HUES6 (cell line): ENCODE measurements around the gene RASGRF2.

Experiments
- H3K27ac ChIP-seq: 2 replicates; pipeline ENCODE4 v1.7.0; 2013; ENCODE audit warnings: low read depth, mild to moderate bottlenecking, low read length, inconsistent platforms
- H3K27me3 ChIP-seq: 2 replicates; pipeline ENCODE4 v1.6.1; 2013; ENCODE audit warnings: low read length; ENCODE audit not compliant: control insufficient read depth, insufficient read depth
- H3K36me3 ChIP-seq: 2 replicates; pipeline ENCODE4 v1.6.1; 2013; ENCODE audit warnings: low read length; ENCODE audit not compliant: control insufficient read depth, insufficient read depth
- H3K4me1 ChIP-seq: 2 replicates; pipeline ENCODE4 v1.6.1; 2013; ENCODE audit warnings: low read length; ENCODE audit not compliant: control insufficient read depth, insufficient read depth
- H3K4me3 ChIP-seq: 2 replicates; pipeline ENCODE4 v1.5.1; 2013; ENCODE audit warnings: low read depth, low read length
- H3K9ac ChIP-seq: one replicate; pipeline ENCODE4 v1.6.1; 2013; ENCODE audit warnings: mild to moderate bottlenecking, low read length
- H3K9me3 ChIP-seq: 2 replicates; pipeline ENCODE4 v1.6.1; 2013; ENCODE audit warnings: low read depth, low read length; ENCODE audit not compliant: control insufficient read depth, insufficient read depth

The RASGRF2 gene

GRCh38 chr5:81171769-81172168 lies 211.6 kb downstream of the RASGRF2 start:
- H3K4me1 ChIP-seq: no peaks in the 10 kb centered on the region; the same call in 1 of the 2 replicates
- no peaks in the 10 kb centered on the region for H3K9me3 ChIP-seq
- no peak overlapping the region for H3K9ac ChIP-seq
- no peaks in the 10 kb centered on the region for H3K36me3 ChIP-seq
- H3K4me3 ChIP-seq: no peak overlapping the region
- no peak overlapping the region for H3K27ac ChIP-seq
- no peaks in the 10 kb centered on the region for H3K27me3 ChIP-seq

DNA sequence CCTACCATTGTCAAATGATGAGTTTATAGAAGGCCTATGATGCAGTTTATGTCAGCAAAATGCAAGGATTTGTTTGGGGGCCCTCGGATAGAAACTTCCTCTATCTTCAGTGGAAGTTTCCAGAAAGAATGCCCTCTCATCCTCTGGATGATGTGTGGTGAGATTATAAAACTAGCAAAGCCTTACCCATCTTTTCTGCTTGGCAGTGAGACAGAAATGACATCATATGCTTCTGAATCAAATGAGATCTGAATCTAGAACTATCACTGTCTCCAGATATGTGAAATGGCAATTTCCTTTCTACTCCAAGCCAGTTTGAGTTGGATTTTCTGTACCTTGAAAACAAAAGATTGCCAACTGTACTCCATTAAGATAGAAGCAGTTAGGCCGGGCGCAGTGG lies 212.5 kb downstream of the RASGRF2 start:
- Histone ChIP-seq H3K9me3 (no peaks in the 10 kb centered on the region), H3K27me3 (no peaks in the 10 kb centered on the region), H3K9ac (no peak overlapping the region), H3K27ac (no peak overlapping the region), H3K36me3 (no peaks in the 10 kb centered on the region), H3K4me3 (no peak overlapping the region), H3K4me1 (no peaks in the 10 kb centered on the region)

- Histone ChIP-seq H3K9ac (no peak overlapping the region), H3K9me3 (no peaks in the 10 kb centered on the region), H3K27me3 (no peaks in the 10 kb centered on the region), H3K36me3 (no peaks in the 10 kb centered on the region), H3K27ac (no peak overlapping the region), H3K4me3 (no peak overlapping the region), H3K4me1 (0 out of 2 replicates have a peak, but pooled peaks cover 7% of the 10 kb centered on the region)
Observed at GRCh38 chr5:81177061-81177460, 216.9 kb downstream of the RASGRF2 start.

- no peaks in the 10 kb centered on the region for H3K9me3 ChIP-seq
- H3K36me3 ChIP-seq: no peaks in the 10 kb centered on the region
- H3K9ac ChIP-seq: no peak overlapping the region
- no peak overlapping the region for H3K27ac ChIP-seq
- H3K4me1 ChIP-seq: 0 out of 2 replicates have a peak, but pooled peaks cover 7% of the 10 kb centered on the region
- H3K27me3 ChIP-seq: no peaks in the 10 kb centered on the region
- no peak overlapping the region for H3K4me3 ChIP-seq
Observed at GRCh38 chr5:81179959-81180358, 219.8 kb downstream of the RASGRF2 start.

GRCh38 chr5:81180780-81181460 lies 220.8 kb downstream of the RASGRF2 start:
- H3K9ac ChIP-seq: no peak overlapping the region
- H3K27me3 ChIP-seq: no peaks in the 10 kb centered on the region
- no peak overlapping the region for H3K27ac ChIP-seq

GRCh38 chr5:81181576-81182316 lies 221.6 kb downstream of the RASGRF2 start:
- no peak overlapping the region for H3K9ac ChIP-seq
- H3K9me3 ChIP-seq: no peaks in the 10 kb centered on the region
- H3K4me1 ChIP-seq: 0 out of 2 replicates have a peak, but pooled peaks cover 7% of the 10 kb centered on the region
- no peak overlapping the region for H3K27ac ChIP-seq
- no peaks in the 10 kb centered on the region for H3K27me3 ChIP-seq
- H3K36me3 ChIP-seq: no peaks in the 10 kb centered on the region
- no peak overlapping the region for H3K4me3 ChIP-seq

More at GRCh38 chr5:81180780-81181460, 220.8 kb downstream of the RASGRF2 start:
- Histone ChIP-seq H3K4me1 (0 out of 2 replicates have a peak, but pooled peaks cover 7% of the 10 kb centered on the region), H3K9me3 (no peaks in the 10 kb centered on the region), H3K36me3 (no peaks in the 10 kb centered on the region), H3K4me3 (no peak overlapping the region)

DNA sequence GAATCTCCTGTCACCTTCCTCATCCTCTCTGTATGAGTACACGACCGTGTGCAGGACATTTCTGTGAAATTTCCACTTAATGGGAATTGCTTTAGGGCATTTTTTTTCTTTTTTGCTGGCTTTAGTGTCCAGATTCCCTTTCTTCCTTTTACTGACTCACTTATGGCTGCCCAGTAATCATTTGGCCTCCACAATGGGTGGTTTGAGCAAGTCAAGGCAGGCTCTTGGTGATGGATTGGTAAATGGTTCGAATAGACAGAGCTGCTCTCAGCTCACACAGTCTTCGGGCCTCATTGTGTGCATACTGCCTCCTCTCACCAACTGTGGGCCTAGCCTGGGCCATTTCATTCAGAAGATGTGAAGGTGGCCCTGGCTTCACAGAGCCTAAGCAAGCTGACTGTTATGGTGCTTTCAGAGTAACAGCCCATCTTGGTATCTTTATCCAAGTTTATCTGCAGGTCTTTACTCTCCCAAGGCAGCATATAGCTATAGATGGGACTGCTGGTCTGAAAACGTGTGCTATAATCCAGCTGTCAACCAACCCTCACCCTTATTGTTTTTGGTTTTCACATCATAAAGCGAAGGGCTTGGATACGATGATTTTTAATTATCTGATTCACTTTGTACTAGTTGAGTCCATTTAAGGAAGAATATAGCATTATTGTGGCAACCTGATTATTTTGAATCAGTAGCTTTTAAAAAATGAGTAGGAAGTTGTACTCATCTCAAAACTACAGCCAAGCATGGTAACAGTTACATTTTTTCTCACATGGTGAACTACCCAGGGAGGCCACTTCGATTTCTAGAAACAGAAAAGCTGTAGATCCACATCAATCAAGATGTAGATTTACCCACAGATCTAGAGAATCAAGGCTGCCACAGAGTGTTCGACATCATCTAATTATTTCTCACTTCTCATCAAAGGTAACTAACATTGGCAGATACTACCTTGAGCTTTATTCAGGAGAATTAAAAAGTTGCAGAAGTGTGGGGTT lies 222.5 kb downstream of the RASGRF2 start:
- Histone ChIP-seq H3K27me3 (no peaks in the 10 kb centered on the region), H3K4me3 (no peak overlapping the region), H3K27ac (no peak overlapping the region), H3K9ac (no peak overlapping the region), H3K36me3 (no peaks in the 10 kb centered on the region), H3K9me3 (no peaks in the 10 kb centered on the region), H3K4me1 (0 out of 2 replicates have a peak, but pooled peaks cover 7% of the 10 kb centered on the region)

GRCh38 chr5:81183811-81184748 lies 223.9 kb downstream of the RASGRF2 start:
- no peaks in the 10 kb centered on the region for H3K27me3 ChIP-seq
- no peak overlapping the region for H3K27ac ChIP-seq
- no peaks in the 10 kb centered on the region for H3K36me3 ChIP-seq
- peaks cover 11% of the 10 kb centered on the region for H3K4me1 ChIP-seq
- no peaks in the 10 kb centered on the region for H3K9me3 ChIP-seq
- no peak overlapping the region for H3K9ac ChIP-seq
- H3K4me3 ChIP-seq: no peak overlapping the region

DNA sequence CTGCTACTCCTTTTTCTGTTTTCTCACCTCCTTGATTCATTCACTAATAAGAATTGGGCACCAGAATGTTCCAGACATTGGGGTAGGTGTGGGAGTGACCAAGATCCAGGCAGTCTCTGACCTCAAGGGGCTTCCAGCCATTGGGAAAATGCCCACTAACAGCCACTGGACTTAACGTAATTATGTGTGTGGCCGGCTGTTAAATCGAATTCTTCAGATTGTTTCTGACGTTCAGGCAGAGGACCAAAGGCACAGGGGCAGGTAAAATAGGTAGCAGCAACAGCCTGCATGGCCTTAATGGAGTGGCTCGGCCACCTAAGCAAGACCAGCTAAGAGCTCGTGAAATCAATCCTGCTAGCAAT lies 224.6 kb downstream of the RASGRF2 start:
- no peaks in the 10 kb centered on the region for H3K36me3 ChIP-seq
- H3K27me3 ChIP-seq: no peaks in the 10 kb centered on the region
- no peak overlapping the region for H3K4me3 ChIP-seq
- H3K27ac ChIP-seq: no peak overlapping the region
- H3K4me1 ChIP-seq: peaks cover 12% of the 10 kb centered on the region
- no peaks in the 10 kb centered on the region for H3K9me3 ChIP-seq
- no peak overlapping the region for H3K9ac ChIP-seq

- Histone ChIP-seq H3K27ac (no peak overlapping the region), H3K4me1 (peaks cover 5% of the 10 kb centered on the region), H3K4me3 (no peak overlapping the region), H3K9me3 (no peaks in the 10 kb centered on the region), H3K36me3 (no peaks in the 10 kb centered on the region), H3K9ac (no peak overlapping the region), H3K27me3 (no peaks in the 10 kb centered on the region)
Observed at GRCh38 chr5:81187885-81188284, 227.7 kb downstream of the RASGRF2 start.
